HepG2 (cell line): ENCODE results near the gene ANKS1A. TPM values are rescaled to one million over a fixed set of nuclear protein-coding genes. Genes with fewer than 3 reads are reported as not detected.
A peak's percentile ranks its signal among the peaks of the same experiment; 100 is the strongest.

Experiments
- ARNT2 ChIP-seq: sonication (generic); formaldehyde crosslinking; IDR thresholded peaks from 2 replicates; pipeline ENCODE4 v1.8.0; 2022; ENCODE audit warnings: mild to moderate bottlenecking, low read depth, missing genetic modification reagents, moderate library complexity
- DNMT3B ChIP-seq: conservative IDR thresholded peaks from 2 replicates; pipeline ENCODE4 v1.6.1; 2016; ENCODE audit warnings: missing biosample characterization, control low read depth
- EEA1 ChIP-seq: sonication (generic); formaldehyde crosslinking; IDR thresholded peaks from 2 replicates; pipeline ENCODE4 v1.5.1; 2020; ENCODE audit warnings: mild to moderate bottlenecking, missing genetic modification reagents, borderline replicate concordance
- GTF2F1 ChIP-seq: fragments of 150-350 bp; IDR thresholded peaks from 2 replicates; pipeline ENCODE4 v1.6.1; 2014; ENCODE audit warnings: low read length
- MED1 ChIP-seq: sonication (generic); formaldehyde crosslinking; IDR thresholded peaks from 2 replicates; pipeline ENCODE4 v1.4.0; 2020; ENCODE audit warnings: missing genetic modification reagents
- NKX3-1 ChIP-seq: sonication (generic); formaldehyde crosslinking; IDR thresholded peaks from 2 replicates; pipeline ENCODE4 v1.5.0; 2020; ENCODE audit warnings: missing genetic modification reagents
- NR2F1 ChIP-seq, 2 experiments: fragments of 450-650 bp in 1 of 2; formaldehyde crosslinking in 1 of 2; IDR thresholded peaks; 2 replicates each; pipeline versions ENCODE4 v1.5.0 to v1.6.1; 2016 to 2020; ENCODE audit warnings: mild to moderate bottlenecking in 1 of 2, missing compliant biosample characterization in 1 of 2, missing genetic modification reagents in 1 of 2, moderate library complexity in 1 of 2
- PPARG ChIP-seq: conservative IDR thresholded peaks from 2 replicates; pipeline ENCODE4 v1.6.1; 2016; ENCODE audit warnings: missing biosample characterization, missing genetic modification reagents
- PTBP1 ChIP-seq: fragments of 200-400 bp; formaldehyde crosslinking; IDR thresholded peaks from 2 replicates; pipeline ENCODE4 v1.6.1; 2018; ENCODE audit warnings: low read length, low read depth; ENCODE audit not compliant: poor library complexity, severe bottlenecking
- SIN3B ChIP-seq: fragments of 150-350 bp; IDR thresholded peaks from 2 replicates; pipeline ENCODE4 v1.6.1; 2014; ENCODE audit warnings: low read length
- U2AF1 ChIP-seq: fragments of 200-400 bp; formaldehyde crosslinking; optimal IDR thresholded peaks from 2 replicates; pipeline ENCODE3; 2017; ENCODE audit warnings: mild to moderate bottlenecking, low read depth, low read length
- YEATS2 ChIP-seq: sonication (generic); formaldehyde crosslinking; IDR thresholded peaks from 2 replicates; pipeline ENCODE4 v1.4.0; 2020; ENCODE audit warnings: missing genetic modification reagents, borderline replicate concordance
- ZFX ChIP-seq: sonication (generic); formaldehyde crosslinking; IDR thresholded peaks from 2 replicates; pipeline ENCODE4 v1.4.0; 2020; ENCODE audit warnings: mild to moderate bottlenecking, low read depth, missing genetic modification reagents, moderate library complexity
- ZNF275 ChIP-seq: sonication (generic); formaldehyde crosslinking; IDR thresholded peaks from 2 replicates; pipeline ENCODE4 v1.8.0; 2022; ENCODE audit warnings: missing genetic modification reagents, mild to moderate bottlenecking, inconsistent platforms, borderline replicate concordance
- ZNF446 ChIP-seq: sonication (generic); formaldehyde crosslinking; IDR thresholded peaks from 2 replicates; pipeline ENCODE4 v1.5.0; 2020; ENCODE audit warnings: mild to moderate bottlenecking, missing genetic modification reagents
- ZNF713 ChIP-seq: sonication (generic); formaldehyde crosslinking; IDR thresholded peaks from 2 replicates; pipeline ENCODE4 v1.4.0; 2020; ENCODE audit warnings: mild to moderate bottlenecking, missing genetic modification reagents
- ZNF761 ChIP-seq: sonication (generic); formaldehyde crosslinking; conservative IDR thresholded peaks from 2 replicates; pipeline ENCODE4 v1.4.0; 2020; ENCODE audit warnings: mild to moderate bottlenecking, missing genetic modification reagents
- ZNF839 ChIP-seq: sonication (generic); formaldehyde crosslinking; IDR thresholded peaks from 2 replicates; pipeline ENCODE4 v1.4.0; 2020; ENCODE audit warnings: missing genetic modification reagents, mild to moderate bottlenecking, borderline replicate concordance
- ZNF841 ChIP-seq: sonication (generic); formaldehyde crosslinking; IDR thresholded peaks from 2 replicates; pipeline ENCODE4 v1.8.1; 2023; ENCODE audit warnings: missing genetic modification reagents, borderline replicate concordance
- ZNF850 ChIP-seq: sonication (generic); formaldehyde crosslinking; conservative IDR thresholded peaks from 2 replicates; pipeline ENCODE4 v1.9.0; 2021; ENCODE audit warnings: mild to moderate bottlenecking, missing genetic modification reagents
- ZSCAN29 ChIP-seq: sonication (generic); formaldehyde crosslinking; conservative IDR thresholded peaks from 2 replicates; pipeline ENCODE4 v1.4.0; 2020; ENCODE audit warnings: mild to moderate bottlenecking, missing genetic modification reagents
- polyA plus RNA-seq, 8 experiments: library from polyadenylated mRNA; depleted of rRNA in 3 of 8; stranded (reverse) in 7 of 8; unstranded in 1 of 8; fragments of >200 nt; fragmentation: Illumina TruSeq in 4 of 8; extraction: Trizol in 4 of 8; gene quantifications; 2 replicates each; pipeline versions ENCODE4 v1.2.1 to v1.2.3, GENCODE V29; 2011 to 2016; ENCODE audit warnings: low read depth in 4 of 8, missing spikeins in 1 of 8, mixed read lengths in 1 of 8; ENCODE audit not compliant: insufficient read depth in 1 of 8
- total RNA-seq, 5 experiments: library from RNA; depleted of rRNA; stranded (reverse); fragments of >200 nt; fragmentation: Illumina TruSeq; extraction: Trizol; gene quantifications; 2 replicates each; pipeline ENCODE4 v1.2.3, GENCODE V29; 2016; ENCODE audit warnings: low read depth in 1 of 5
- TF ChIP-seq, protein P1 (sequence below): sonication (generic); formaldehyde crosslinking; IDR thresholded peaks from 2 replicates; pipeline ENCODE4 v1.8.1; 2023; ENCODE audit warnings: mild to moderate bottlenecking, missing genetic modification reagents
- TF ChIP-seq, protein P2 (sequence below): sonication (generic); formaldehyde crosslinking; IDR thresholded peaks from 2 replicates; pipeline ENCODE4 v1.9.0; 2022; ENCODE audit warnings: low read depth, missing genetic modification reagents
- TF ChIP-seq, protein P3 (sequence below): sonication (generic); formaldehyde crosslinking; IDR thresholded peaks from 2 replicates; pipeline ENCODE4 v1.5.0; 2020; ENCODE audit warnings: missing genetic modification reagents

Gene ANKS1A
- total and polyA plus RNA-seq, 2 of the 13 experiments (the other 11 are each of a cell fraction or from before 2014, with no cell fraction given), result 7.2 to 15.1 TPM

- TF ChIP-seq PPARG (CRISPR knock-in tag) (peak; percentile 66), ZNF841 (CRISPR knock-in tag) (0 out of 2 replicates have a peak, but pooled peaks have one; percentile 33), GTF2F1 (peak; percentile 83), ZNF761 (no peak), MED1 (peak; percentile 41; the same call in 1 of the 2 replicates), SIN3B (peak; percentile 96), YEATS2 (peak; percentile 98), ZFX (peak; percentile 95), ZNF839 (no peak), NKX3-1 (no peak), ZSCAN29 (CRISPR knock-in tag) (0 out of 2 replicates have a peak, but pooled peaks have one; percentile 53), DNMT3B (CRISPR knock-in tag) (no peak), U2AF1 (no peak), ARNT2 (CRISPR knock-in tag) (peak; percentile 88), NR2F1 (CRISPR knock-in tag; IDR thresholded peaks at IDR 0.05) (no peak), ZNF713 (CRISPR knock-in tag) (no peak), ZNF850 (CRISPR knock-in tag) (no peak), ZNF446 (CRISPR knock-in tag) (no peak; the same call in 1 of the 2 replicates), EEA1 (CRISPR knock-in tag) (no peak), PTBP1 (peak; percentile 50), ZNF275 (peak; percentile 54; the same call in 1 of the 2 replicates)
- TF ChIP-seq, protein P1, sequence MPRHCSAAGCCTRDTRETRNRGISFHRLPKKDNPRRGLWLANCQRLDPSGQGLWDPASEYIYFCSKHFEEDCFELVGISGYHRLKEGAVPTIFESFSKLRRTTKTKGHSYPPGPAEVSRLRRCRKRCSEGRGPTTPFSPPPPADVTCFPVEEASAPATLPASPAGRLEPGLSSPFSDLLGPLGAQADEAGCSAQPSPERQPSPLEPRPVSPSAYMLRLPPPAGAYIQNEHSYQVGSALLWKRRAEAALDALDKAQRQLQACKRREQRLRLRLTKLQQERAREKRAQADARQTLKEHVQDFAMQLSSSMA, result 0 out of 2 replicates have a peak, but pooled peaks have one; percentile 20
- TF ChIP-seq, protein P2, sequence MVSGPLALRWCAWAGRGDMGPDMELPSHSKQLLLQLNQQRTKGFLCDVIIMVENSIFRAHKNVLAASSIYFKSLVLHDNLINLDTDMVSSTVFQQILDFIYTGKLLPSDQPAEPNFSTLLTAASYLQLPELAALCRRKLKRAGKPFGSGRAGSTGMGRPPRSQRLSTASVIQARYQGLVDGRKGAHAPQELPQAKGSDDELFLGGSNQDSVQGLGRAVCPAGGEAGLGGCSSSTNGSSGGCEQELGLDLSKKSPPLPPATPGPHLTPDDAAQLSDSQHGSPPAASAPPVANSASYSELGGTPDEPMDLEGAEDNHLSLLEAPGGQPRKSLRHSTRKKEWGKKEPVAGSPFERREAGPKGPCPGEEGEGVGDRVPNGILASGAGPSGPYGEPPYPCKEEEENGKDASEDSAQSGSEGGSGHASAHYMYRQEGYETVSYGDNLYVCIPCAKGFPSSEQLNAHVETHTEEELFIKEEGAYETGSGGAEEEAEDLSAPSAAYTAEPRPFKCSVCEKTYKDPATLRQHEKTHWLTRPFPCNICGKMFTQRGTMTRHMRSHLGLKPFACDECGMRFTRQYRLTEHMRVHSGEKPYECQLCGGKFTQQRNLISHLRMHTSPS (CRISPR knock-in tag), result no peak
- TF ChIP-seq, protein P3, sequence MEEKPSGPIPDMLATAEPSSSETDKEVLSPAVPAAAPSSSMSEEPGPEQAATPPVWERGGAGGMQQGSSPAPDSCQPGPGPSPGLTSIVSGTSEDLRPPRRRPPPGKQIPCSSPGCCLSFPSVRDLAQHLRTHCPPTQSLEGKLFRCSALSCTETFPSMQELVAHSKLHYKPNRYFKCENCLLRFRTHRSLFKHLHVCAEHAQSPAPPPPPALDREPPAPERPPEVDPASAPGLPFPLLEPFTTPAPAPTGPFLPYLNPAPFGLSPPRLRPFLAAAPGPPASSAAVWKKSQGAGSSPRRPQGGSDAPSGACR (CRISPR knock-in tag), result no peak
Observed at GRCh38 chr6:34887753-34888513, 1.1 kb upstream of the ANKS1A start, which contains the start of gene TAF11 (continued).
